Right lobe of liver (tissue), 6 donors: ENCODE data around the gene ADGRL4. TPM values are rescaled to one million over a fixed set of nuclear protein-coding genes. Genes with fewer than 3 reads are reported as not detected.

Source experiments
- ATAC-seq, 4 donors: fragments of 200-7000 bp; cut with Tn5 transposase; one replicate each; pipeline ENCODE4 v1.9.1; 2020; ENCODE audit warnings: mild to moderate bottlenecking in 4 of 4, moderate library complexity in 4 of 4
- DNase-seq, 3 donors: peaks; one replicate each; pipeline ENCODE4 v3.0.0-alpha.2; 2020
- H3K27ac ChIP-seq, 3 donors: fragments of 200-600 bp; one replicate each; pipeline ENCODE4 v1.8.0; 2022
- H3K27me3 ChIP-seq, 2 donors: fragments of 200-600 bp; one replicate each; pipeline ENCODE4 v1.8.0; 2022
- H3K36me3 ChIP-seq, 4 donors: fragments of 200-600 bp; sonication (generic) in 1 of 4; one replicate each; pipeline versions ENCODE4 v1.5.1 to v1.8.0; 2017 to 2022; ENCODE audit warnings: control low read depth in 1 of 4
- H3K4me1 ChIP-seq, 4 donors: fragments of 200-600 bp; sonication (generic) in 1 of 4; one replicate each; pipeline versions ENCODE4 v1.5.1 to v1.8.0; 2017 to 2022; ENCODE audit warnings: control low read depth in 1 of 4
- H3K4me3 ChIP-seq, 3 donors: fragments of 200-600 bp; one replicate each; pipeline ENCODE4 v1.8.0; 2022
- H3K9me3 ChIP-seq, 4 donors: fragments of 200-600 bp; sonication (generic) in 1 of 4; one replicate each; pipeline versions ENCODE4 v1.5.1 to v1.8.0; 2017 to 2022; ENCODE audit warnings: control low read depth in 1 of 4
- POLR2A ChIP-seq: fragments of 450-650 bp; IDR thresholded peaks from one replicate; pipeline ENCODE4 v1.6.1; 2017; ENCODE audit warnings: antibody characterized with exemption, mild to moderate bottlenecking
- WGBS: methylation state at CpG from one replicate; pipeline ENCODE4 v1.1.6; 2018; ENCODE audit warnings: low coverage, low lambda C conversion rate; ENCODE audit not compliant: insufficient coverage; ENCODE audit errors: missing lambda C conversion rate; 5-methylcytosine and 5-hydroxymethylcytosine counted together
- intact Hi-C, 2 donors: fragments of 100-400 bp; cut with DNase I; formaldehyde crosslinking; loops; one replicate each; pipeline versions ENCODE4 v1.11.2 to v1.14.1; 2022
- total RNA-seq, 6 experiments: library from RNA; depleted of rRNA in 2 of 6; stranded (reverse); fragments of >200 nt in 2 of 6; fragmentation: NEBNext Ultra II Directional in 3 of 6; extraction: Animal tissue kit (Norgen Biotek cat#: 25700) in 3 of 6; gene quantifications; one replicate each; pipeline versions ENCODE4 v1.1.0 to v1.2.4, GENCODE V29; 2016 to 2023
- TF ChIP-seq, protein P1 (sequence below), 4 donors: fragments of 200-600 bp in 3 of 4; fragments of 450-650 bp in 1 of 4; IDR thresholded peaks; one replicate each; pipeline versions ENCODE4 v1.5.1 to v1.8.0; 2016 to 2022; ENCODE audit warnings: antibody characterized with exemption in 4 of 4, mild to moderate bottlenecking in 2 of 4
- donor health status: DM: no; HTN: yes; CAD: no.
- donor health status: DM: no; HTN: no; CAD: no.
- donor health status: DM: no; HTN: no; CAD: no.
- donor health status: DM: no; HTN: yes; CAD: no.
- donor health status: DM: no; HTN: yes; CAD: no.

ADGRL4 gene
- total RNA-seq, 6 experiments from 2014 or later = 3.0 to 14.9 (median 6.8) TPM

DNA sequence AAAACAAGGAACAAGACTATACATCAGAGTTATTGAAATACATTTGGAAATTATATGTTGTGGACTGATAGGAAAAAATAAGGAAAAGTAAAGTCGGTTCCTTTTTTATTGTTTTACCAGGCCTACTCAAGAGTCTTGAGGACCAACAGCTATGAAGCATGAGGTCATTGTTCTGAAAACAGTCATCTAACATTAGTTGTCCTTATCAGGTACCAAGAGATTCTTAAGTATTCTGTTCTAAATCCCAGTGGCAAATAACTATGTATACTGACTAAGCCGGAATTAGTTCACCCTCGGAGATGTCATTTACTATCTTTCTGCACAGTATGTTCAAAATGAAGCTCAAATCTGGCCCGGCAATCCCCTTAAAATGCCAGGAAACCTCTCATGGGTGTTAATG lies 585 bp downstream of the ADGRL4 start:
- no peaks in the 10 kb centered on the region for H3K36me3 ChIP-seq
- WGBS = 27% methylated on average over 4 of the region's 4 CpGs
- intact Hi-C loops = no loop called here
- TF ChIP-seq, protein P1, sequence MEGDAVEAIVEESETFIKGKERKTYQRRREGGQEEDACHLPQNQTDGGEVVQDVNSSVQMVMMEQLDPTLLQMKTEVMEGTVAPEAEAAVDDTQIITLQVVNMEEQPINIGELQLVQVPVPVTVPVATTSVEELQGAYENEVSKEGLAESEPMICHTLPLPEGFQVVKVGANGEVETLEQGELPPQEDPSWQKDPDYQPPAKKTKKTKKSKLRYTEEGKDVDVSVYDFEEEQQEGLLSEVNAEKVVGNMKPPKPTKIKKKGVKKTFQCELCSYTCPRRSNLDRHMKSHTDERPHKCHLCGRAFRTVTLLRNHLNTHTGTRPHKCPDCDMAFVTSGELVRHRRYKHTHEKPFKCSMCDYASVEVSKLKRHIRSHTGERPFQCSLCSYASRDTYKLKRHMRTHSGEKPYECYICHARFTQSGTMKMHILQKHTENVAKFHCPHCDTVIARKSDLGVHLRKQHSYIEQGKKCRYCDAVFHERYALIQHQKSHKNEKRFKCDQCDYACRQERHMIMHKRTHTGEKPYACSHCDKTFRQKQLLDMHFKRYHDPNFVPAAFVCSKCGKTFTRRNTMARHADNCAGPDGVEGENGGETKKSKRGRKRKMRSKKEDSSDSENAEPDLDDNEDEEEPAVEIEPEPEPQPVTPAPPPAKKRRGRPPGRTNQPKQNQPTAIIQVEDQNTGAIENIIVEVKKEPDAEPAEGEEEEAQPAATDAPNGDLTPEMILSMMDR (IDR thresholded peaks at IDR 0.05) = no peak
- no peak for TF ChIP-seq POLR2A
- no peaks in the 10 kb centered on the region for H3K9me3 ChIP-seq
- no peaks in the 10 kb centered on the region for H3K4me1 ChIP-seq
- ATAC-seq = peak in 2 of 4 donors; percentile 15 to 51
- H3K27me3 ChIP-seq = no peaks in the 10 kb centered on the region
- H3K4me3 ChIP-seq = peak overlapping the region in 2 of 3 donors; percentile 11 to 19
- H3K27ac ChIP-seq = peak overlapping the region; percentile 49 to 75 (median 56)
- no peak for DNase-seq

DNA sequence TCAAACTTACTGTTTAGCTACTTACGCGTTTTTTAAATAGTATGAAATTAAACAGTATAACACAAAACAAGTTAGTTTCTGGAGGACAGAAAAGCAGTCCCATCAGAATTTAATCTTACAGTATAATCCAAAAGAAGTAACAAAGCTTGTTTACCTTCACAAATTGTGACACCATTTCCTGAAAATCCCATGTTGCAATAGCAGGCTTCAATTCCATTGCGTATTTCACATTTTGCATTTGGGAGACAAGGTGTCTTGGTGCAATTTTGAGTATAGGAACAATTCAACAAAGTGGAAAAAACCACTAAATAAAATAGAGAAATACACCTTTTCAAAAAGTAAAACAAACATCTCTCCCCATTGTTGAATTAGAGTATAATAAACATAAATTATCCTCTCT lies 1.6 kb downstream of the ADGRL4 start:
- no peak for ATAC-seq
- Histone ChIP-seq H3K36me3 (no peaks in the 10 kb centered on the region), H3K4me1 (no peaks in the 10 kb centered on the region), H3K9me3 (no peaks in the 10 kb centered on the region), H3K4me3 (no peak overlapping the region), H3K27ac (peak overlapping the region in 1 of 3 donors; percentile 49), H3K27me3 (no peaks in the 10 kb centered on the region)
- WGBS = 76% methylated on average over 3 of the region's 3 CpGs
- TF ChIP-seq, protein P1 (IDR thresholded peaks at IDR 0.05) = no peak
- no peak for TF ChIP-seq POLR2A
- intact Hi-C loops = no loop called here
- DNase-seq = no peak

DNA sequence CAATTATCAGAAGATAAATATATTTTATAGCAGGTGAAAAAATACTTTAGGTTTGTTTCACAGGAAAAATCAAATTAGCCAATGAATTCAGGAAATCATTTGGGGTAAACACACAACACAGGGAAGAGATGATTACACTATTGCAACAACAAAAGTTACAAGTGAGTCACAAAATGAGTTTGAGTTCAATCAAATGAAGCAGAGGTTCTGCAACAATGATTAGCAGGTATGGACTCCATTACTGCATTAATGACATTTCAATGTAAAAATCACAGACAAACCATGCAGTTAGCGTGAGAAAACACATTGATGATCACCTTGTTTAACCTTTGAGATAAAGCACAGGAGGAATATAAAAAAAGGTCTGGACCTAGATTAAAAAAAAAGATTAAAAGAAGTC lies 9.7 kb downstream of the ADGRL4 start:
- no peak overlapping the region for H3K27ac ChIP-seq
- no peaks in the 10 kb centered on the region for H3K36me3 ChIP-seq
- intact Hi-C loops = no loop called here
- no peaks in the 10 kb centered on the region for H3K4me1 ChIP-seq
- ATAC-seq (no peak), DNase-seq (no peak)
- TF ChIP-seq, protein P1 (IDR thresholded peaks at IDR 0.05) = no peak
- no peak overlapping the region for H3K4me3 ChIP-seq
- no peaks in the 10 kb centered on the region for H3K27me3 ChIP-seq
- WGBS = 50% methylated on average over 1 of the region's 1 CpG
- H3K9me3 ChIP-seq = no peaks in the 10 kb centered on the region

DNA sequence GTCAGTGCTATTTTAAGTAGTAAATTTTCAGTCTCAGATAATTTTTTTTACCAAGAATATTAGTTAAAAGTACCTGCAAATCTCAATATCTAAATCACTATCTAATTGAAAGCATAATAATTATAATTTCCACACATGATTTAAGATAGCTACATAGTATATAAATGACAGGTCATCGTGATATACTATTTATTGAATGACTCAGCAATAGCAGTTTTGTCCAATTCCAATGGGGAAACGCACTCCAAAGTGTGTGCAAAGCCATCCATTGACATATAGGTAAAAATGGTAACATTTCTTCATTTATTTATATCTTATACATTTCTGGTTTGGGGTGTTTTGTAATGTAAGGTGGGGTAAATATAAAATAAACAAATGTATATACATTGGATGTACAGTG lies 19.5 kb downstream of the ADGRL4 start:
- intact Hi-C loops = no loop called here
- ATAC-seq = no peak
- TF ChIP-seq, protein P1 (IDR thresholded peaks at IDR 0.05) = no peak
- TF ChIP-seq POLR2A = no peak
- Histone ChIP-seq H3K4me1 (no peaks in the 10 kb centered on the region), H3K27me3 (no peaks in the 10 kb centered on the region), H3K27ac (no peak overlapping the region), H3K9me3 (no peaks in the 10 kb centered on the region), H3K36me3 (no peaks in the 10 kb centered on the region), H3K4me3 (no peak overlapping the region)
- DNase-seq = no peak
- 24% methylated on average over 2 of the region's 2 CpGs for WGBS

DNA sequence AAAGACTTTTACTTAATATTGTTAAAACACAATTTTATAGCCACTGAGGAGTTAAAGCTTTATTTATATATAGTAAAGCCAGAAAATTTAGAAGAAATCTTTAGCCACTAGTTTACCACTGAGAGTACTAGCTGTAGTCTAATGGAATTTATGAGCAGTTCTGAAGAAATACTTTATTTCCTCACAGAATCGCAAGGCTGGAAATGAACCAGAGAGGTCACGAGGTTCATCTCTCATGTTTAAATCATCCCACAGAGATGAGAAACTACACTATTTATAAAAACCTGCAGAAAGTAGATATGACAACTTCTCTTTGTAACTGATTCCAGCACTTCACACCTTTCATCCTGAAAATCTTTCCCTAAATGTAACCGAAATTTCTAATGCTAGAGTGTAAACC lies 26.0 kb downstream of the ADGRL4 start:
- DNase-seq = no peak
- H3K4me1 ChIP-seq = no peaks in the 10 kb centered on the region

More for the DNA sequence above, 26.0 kb downstream of the ADGRL4 start:
- H3K4me3 ChIP-seq = no peak overlapping the region
- H3K9me3 ChIP-seq = no peaks in the 10 kb centered on the region
- ATAC-seq = no peak
- H3K27me3 ChIP-seq = no peaks in the 10 kb centered on the region
- H3K36me3 ChIP-seq = no peaks in the 10 kb centered on the region
- intact Hi-C loops = no loop called here
- WGBS = 50% methylated on average over 3 of the region's 3 CpGs
- TF ChIP-seq POLR2A = no peak
- TF ChIP-seq, protein P1 (IDR thresholded peaks at IDR 0.05) = no peak
- H3K27ac ChIP-seq = no peak overlapping the region
